ENCODE results near the gene GRM7.

The GRM7 gene

DNA sequence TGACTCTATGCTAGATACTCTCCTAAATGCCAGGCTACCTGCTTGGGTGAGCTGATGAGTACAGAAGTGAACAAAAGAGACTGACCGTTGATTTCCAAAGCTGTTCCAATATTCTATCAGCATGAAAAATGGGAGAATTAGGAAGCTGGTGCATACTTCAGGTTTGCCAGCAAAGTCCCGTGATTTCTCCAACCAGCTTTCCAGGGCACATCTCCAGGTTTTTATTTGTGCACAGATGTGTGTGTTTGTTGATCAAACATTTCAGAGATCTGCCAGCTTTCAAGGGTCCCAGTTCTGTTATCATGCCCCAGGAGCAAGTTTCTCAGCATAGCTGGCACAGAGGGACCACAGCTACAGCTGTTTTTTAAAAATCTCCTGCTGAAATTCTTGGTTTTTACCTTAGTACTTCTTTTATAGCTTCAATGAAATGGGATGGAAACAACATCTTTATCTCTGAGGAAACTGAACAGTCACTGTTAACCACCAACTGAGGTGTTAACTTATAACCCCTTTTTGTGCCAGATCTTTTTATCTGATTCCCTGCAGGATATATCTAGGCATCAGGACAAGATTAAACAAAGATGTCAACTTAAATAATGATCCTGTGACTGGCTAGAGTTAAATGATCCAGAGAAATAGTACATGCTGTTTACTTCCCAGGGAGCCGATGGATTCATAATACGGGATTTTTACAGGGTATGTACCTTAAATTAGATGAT is 380.8 kb downstream of the GRM7 start:
- no peak for DNase-seq (ENCODE audit: low spot score)

- no peak for DNase-seq (ENCODE audit: low spot score)
Measured at GRCh38 chr3:7242303-7242635, 381.4 kb downstream of the GRM7 start.

- DNase-seq (ENCODE audit: low spot score): no peak
Measured at GRCh38 chr3:7249493-7250076, 388.7 kb downstream of the GRM7 start.

DNA sequence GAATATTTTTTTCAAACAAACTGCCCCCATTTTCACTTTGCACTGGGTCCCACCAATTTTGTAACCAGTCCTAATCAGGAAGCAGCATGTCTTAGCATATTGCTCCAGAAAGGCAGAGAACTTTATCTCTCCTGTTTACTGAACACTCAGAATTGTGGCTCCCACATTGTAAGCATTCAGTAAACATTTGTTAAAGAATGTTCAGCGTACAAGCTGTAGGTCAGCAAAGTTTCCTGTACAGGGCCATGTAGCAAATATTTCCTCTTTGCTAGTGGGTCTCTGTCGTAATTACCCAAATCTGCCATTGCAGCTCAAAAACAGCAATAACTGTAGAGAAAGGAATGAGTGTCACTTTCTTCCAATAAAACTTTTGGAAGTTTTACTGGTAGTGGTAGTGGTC is 393.3 kb downstream of the GRM7 start:
- DNase-seq (ENCODE audit: low spot score): no peak

GRCh38 chr3:7260975-7261374 is 400.1 kb downstream of the GRM7 start:
- DNase-seq (ENCODE audit: low spot score): no peak

DNA sequence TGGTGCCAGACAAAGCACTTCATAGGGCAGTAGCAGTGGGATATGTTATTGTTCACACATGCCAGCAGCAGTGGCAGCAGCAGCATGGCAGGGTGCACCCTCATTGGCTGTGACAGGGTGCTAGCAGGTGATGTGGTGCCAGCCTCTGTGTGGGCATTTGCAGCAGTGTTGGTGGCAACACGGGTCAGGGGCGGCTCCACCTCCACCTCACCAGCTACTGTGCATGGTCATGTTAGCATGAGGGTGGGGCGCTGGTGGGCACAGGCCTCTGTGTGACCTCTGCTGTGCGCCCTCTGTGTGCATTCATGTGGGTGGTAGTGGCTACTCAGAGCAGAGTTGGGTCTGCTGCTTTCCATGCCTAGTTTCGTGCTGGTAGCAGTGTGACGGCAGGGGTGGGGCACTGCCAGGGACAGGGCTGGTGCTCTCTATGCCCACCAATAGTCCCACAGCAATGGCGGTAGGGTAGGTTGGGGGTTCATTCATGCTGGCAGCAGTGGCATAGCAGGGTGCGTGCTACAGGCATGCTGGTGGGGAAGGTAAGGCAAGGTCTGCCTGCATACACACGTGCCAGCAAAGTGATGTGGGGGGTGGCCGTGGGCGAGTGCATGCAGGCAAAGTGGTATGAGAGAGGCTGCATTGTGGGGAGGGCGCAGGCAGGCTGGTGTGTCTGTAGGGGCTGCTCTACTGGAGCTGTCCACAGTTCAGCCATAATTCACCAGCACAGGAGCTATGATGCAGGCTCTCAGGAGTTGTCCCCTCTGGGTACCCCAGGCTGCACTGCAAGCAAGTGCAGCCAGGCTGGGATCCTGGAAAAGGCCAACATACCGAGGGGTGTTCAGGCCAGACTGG is 402.7 kb downstream of the GRM7 start:
- DNase-seq (ENCODE audit: low spot score): no peak

GRCh38 chr3:7264196-7264526 is 403.2 kb downstream of the GRM7 start:
- no peak for DNase-seq (ENCODE audit: low spot score)

DNA sequence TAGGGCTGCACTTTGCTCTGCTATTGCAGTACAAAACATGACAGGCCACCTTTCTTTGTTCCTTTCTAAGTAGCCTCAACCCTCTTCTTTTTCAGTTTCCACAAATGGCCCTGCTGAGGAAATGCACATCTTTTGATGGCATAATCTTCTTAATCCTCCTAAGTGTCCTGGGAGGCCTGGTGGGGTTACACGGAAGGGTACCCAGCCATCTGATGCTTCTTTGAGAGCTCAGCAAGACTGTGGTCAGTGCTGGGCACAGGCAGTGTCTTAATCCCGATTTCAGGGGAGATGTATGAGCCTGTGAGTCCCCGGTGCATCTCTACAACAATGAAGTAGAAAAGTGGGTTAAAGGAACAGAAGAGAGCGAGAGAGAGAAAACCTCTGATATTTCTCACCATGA is 404.8 kb downstream of the GRM7 start:
- DNase-seq (ENCODE audit: low spot score): no peak

DNA sequence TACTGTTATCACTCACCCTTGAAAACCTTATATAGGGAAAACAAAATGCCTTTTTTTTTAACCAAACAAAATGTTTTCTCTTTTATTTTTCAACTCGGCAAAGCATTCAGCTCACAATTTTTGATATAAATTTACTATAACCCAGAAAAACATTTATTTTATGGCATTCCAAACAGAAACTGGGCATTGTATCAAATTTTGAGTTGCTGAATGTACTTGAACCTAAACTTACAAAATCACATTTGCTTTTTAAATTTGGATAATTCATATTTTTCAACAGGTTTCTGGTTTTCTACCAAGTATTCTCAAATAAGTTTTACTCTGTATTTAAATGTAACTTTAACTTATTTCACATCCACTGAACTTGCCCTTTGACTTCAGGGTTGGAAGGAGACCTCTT is 405.6 kb downstream of the GRM7 start:
- DNase-seq (ENCODE audit: low spot score): no peak

GRCh38 chr3:7270731-7271130 is 409.8 kb downstream of the GRM7 start:
- DNase-seq (ENCODE audit: low spot score): no peak

DNA sequence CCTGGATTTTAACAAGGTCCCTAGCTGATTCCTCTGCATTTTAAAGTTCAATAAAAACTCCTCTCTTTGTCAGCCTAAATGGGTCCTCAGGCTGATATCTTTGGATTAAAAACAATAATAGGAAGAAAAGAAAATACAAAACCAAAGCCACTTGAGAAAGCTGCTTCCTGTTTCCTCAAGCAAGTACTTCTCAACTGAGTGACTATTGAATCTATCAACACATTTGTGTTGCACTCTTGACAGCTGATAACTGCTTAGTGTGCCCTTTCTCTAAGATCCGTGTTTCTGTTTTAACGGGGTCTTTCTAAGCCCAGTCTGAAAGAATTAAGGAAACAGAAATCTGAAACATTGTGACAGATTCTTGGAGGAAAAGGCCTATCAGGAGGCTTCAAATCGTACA is 410.7 kb downstream of the GRM7 start:
- DNase-seq (ENCODE audit: low spot score): no peak

DNA sequence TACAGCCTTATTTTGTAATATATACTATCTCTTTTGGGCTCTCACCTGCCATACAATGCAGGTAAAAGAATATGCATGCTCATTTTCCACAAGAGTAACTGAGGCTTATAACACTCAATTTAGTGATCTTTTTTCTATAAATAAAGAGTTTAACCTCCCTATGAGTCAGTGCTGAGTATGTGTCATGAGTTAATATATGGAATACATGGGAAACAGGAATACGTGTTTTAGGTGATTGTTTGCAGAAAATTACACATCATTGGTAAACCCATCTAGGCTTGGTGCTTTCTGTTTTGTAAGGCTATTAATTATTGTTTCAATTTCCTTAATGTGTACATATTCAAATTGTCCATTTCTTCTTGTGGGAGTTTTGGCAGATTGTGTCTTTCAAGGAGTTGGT is 411.3 kb downstream of the GRM7 start:
- DNase-seq (ENCODE audit: low spot score): no peak

- no peak for DNase-seq (ENCODE audit: low spot score)
Measured at GRCh38 chr3:7275396-7275795, 414.5 kb downstream of the GRM7 start.

DNA sequence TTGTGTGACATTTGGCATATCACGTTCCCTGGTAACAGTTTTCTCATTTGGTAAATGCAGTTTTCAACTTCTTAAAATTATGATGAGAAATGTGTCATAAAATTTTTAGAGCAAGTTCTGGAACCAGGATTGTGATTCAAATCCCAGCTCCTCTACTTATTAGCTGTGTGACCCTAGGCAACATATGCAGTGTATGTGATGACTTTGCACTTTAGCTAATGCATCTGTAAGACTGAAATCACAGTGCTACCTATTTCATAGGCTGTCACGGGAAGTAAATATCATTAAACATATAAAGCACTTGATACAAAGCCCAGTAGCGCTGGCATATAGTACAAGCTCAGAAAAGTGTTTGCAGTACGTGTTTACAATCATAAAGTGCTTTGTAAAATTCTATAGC is 419.4 kb downstream of the GRM7 start:
- no peak for DNase-seq (ENCODE audit: low spot score)

- no peak for DNase-seq (ENCODE audit: low spot score)
Measured at GRCh38 chr3:7282988-7283387, 422.1 kb downstream of the GRM7 start.

- DNase-seq (ENCODE audit: low spot score): no peak
Measured at GRCh38 chr3:7285505-7285904, 424.6 kb downstream of the GRM7 start.

DNA sequence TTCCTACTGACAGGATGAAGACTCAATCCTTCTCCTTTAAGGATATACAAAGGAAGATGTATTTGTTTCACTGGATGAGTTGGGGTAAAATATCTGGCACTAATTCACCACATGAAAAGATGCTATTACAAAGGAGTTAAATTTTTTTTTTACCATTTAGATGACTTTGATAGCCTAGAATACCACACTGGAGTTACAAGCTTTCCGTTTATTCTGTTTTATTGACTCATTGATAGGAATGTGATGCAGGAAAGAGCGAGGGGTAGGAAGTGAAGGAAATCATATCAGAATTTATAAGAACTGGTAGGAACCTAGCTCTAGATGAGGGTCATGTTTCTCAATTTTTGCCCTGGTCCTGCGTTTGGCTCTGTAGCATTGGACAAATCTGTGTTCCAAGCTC is 427.2 kb downstream of the GRM7 start:
- DNase-seq (ENCODE audit: low spot score): no peak

DNA sequence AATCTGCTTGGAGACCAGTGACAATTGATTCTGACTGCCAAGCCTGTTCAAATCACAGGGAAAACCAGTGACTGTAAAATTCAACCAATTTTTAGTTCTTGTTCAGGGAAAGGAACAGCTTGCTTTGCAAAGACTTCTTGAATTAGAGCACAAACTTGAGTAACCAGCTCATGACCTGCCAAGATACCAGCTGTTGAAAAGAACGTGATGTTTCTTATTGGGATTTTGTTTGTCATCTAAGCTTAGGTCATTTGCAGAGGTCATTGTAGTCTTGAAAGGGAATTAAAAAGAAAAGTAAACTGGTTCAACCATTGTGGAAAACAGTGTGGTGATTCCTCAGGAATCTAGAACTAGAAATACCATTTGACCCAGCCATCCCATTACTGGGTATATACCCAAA is 428.2 kb downstream of the GRM7 start:
- no peak for DNase-seq (ENCODE audit: low spot score)

DNA sequence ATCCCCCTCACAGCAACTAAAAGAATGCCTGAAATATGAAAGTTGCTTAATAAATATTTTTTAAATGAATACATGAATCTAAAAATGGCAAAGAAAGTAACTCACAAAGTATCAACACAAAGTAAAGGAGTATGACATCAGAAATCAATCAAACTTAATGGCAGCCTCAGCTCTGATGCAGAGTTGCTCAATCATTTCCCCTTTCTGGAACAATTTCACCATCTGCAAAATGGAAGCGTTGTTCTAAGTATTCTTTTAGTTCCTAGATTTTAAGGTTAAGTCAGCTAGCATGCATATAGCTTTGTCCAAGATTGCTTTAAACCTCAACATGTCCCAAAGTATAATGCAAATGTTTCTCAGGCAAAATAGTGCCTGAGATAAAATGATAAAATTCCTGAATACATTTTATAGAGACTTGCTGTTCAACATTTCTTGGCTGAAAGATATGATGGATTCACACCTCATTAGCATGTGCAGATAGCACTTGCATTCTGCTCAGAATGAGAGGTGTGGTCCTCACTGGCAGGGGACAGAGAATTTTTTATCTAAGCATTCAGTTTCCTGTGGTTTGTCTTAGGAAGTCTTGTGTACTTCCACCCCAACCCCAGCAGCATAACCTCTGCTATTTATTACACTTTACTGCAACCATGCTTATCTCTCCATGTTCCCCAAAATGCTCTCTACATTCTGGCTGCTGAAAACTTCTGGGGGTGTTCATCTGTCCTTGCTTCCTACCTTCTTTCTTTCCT is 429.3 kb downstream of the GRM7 start:
- DNase-seq (ENCODE audit: low spot score): no peak

- no peak for DNase-seq (ENCODE audit: low spot score)
Measured at GRCh38 chr3:7292362-7292761, 431.4 kb downstream of the GRM7 start.

DNA sequence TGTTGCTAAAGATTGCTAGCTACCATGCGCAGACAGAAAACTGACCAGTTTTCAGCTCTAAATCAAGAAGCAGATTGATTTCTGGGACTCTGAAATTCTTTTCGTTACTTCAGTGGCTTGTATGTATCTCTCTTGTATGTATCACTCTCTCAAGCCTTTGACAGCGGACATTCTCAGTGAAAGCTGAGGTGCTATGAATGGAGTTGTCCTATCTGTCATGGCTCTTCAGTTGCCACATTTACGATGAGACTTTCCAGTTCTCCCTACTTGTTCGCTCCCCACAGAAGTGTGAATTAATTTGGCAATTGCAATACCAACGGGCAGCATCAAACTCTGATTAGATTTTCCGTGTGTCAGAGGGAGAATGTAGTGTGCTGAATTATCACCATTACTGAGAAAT is 432.4 kb downstream of the GRM7 start:
- DNase-seq (ENCODE audit: low spot score): no peak

GRCh38 chr3:7305561-7305960 is 444.6 kb downstream of the GRM7 start:
- DNase-seq (ENCODE audit: low spot score): no peak

DNA sequence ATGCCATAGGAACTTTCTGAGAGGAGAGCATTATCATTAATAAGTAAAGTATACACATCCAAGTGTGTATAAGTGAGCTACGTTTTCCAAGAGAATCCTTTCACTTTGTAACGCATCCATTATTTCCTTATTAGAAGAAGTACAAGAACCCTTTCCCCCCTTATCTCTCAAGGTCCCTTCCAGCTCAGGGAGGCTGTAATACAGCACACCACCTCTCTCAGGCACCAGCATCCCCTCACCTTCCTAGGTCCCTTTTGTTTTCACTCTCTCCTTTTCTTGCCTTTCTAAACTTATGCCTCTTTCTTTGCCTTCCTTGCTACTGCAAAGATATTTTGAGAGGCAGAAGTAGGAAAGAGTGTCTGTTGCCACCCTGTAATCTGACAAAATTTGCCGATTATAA is 446.0 kb downstream of the GRM7 start:
- DNase-seq (ENCODE audit: low spot score): no peak

Measured in iPS-NIHi11 (cell line).